Measurements from ENCODE around the gene CYYR1. TPM values are rescaled to one million over a fixed set of nuclear protein-coding genes. Genes with fewer than 3 reads are reported as not detected.

CYYR1 gene
- total RNA-seq, 1 experiment from 2014 or later, result 0.12 TPM

DNA sequence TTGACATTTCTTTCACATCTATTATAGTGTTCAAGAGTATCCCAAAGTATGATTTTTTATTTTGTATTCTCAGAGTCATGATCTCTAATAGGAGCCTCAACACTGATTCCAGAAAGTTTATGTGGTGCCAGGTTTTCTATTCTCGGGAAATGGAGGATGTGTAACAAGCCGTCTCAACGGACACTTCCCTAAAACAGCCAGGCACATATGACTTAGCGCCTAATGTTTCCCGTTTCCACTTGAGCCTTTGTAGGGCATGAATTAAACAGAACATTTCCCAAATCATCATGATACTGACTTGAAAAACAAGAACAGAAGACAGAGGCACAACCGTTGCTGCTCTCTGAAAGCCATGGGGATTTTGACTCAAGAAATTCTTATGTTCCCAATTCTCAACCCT is 8.0 kb downstream of the CYYR1 start:
- H3K27me3 ChIP-seq (ENCODE audit: insufficient read depth, low read length), result no peaks in the 10 kb centered on the region
- DNase-seq (ENCODE audit: low read depth, low spot score), result no peak
- no peaks in the 10 kb centered on the region for H4K20me1 ChIP-seq (ENCODE audit: insufficient read depth)
- RAD21 ChIA-PET (ENCODE audit: low non-redundant PET in 1 of 2, low total read pairs in 2 of 2, uncharacterized antibody in 2 of 2, unreplicated experiment in 2 of 2), result no interaction called here
- H3K9ac ChIP-seq (ENCODE audit: low read length), result no peak overlapping the region
- CTCF ChIA-PET, result no interaction called here
- H3K4me1 ChIP-seq (ENCODE audit: control insufficient read depth in 1 of 2, insufficient read depth in 2 of 2, low read length in 2 of 2), result no peaks in the 10 kb centered on the region
- no peak overlapping the region for H3K4me2 ChIP-seq (ENCODE audit: low read length)
- BruUV-seq (replicated peaks), result no TSS peak
- H3K9me2 ChIP-seq (ENCODE audit: insufficient read depth), result no peaks in the 10 kb centered on the region
- no peak overlapping the region for H3K4me3 ChIP-seq (replicated peaks in 1 of 2; ENCODE audit: low read depth in 1 of 2, low read length in 2 of 2)
- POLR2A ChIA-PET, result no interaction called here
- no peak for ATAC-seq
- no peak overlapping the region for H3K27ac ChIP-seq (ENCODE audit: low read depth, low read length)
- H2AFZ ChIP-seq (ENCODE audit: low read depth, low read length, poor library complexity, severe bottlenecking), result no peak overlapping the region
- intact Hi-C loops (cut with micrococcal nuclease), result no loop called here
- TF ChIP-seq RAD21 (IDR thresholded peaks at IDR 0.05; ENCODE audit: low read depth) (no peak), TCF7L2 (IDR thresholded peaks at IDR 0.05; ENCODE audit: borderline replicate concordance, extremely low read depth, insufficient read depth, insufficient read length) (no peak), EZH2phosphoT487 (IDR thresholded peaks at IDR 0.05; ENCODE audit: borderline replicate concordance) (no peak), SRF (IDR thresholded peaks at IDR 0.05; ENCODE audit: low read depth) (no peak), ELF1 (IDR thresholded peaks at IDR 0.05; ENCODE audit: borderline replicate concordance, low read depth) (no peak), CEBPB (IDR thresholded peaks at IDR 0.05; ENCODE audit: low read depth) (no peak), ZFX (IDR thresholded peaks at IDR 0.05) (no peak), SP1 (IDR thresholded peaks at IDR 0.05; ENCODE audit: low read depth) (no peak), FOSL1 (IDR thresholded peaks at IDR 0.05; ENCODE audit: low read depth) (no peak)
- TF ChIP-seq, protein P1, sequence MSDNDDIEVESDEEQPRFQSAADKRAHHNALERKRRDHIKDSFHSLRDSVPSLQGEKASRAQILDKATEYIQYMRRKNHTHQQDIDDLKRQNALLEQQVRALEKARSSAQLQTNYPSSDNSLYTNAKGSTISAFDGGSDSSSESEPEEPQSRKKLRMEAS (IDR thresholded peaks at IDR 0.05), result no peak
- no peaks in the 10 kb centered on the region for H3K79me2 ChIP-seq (ENCODE audit: insufficient read depth, low read length)
- peaks cover 0 to 4% of the 10 kb centered on the region in 2 experiments; a peak in 1 of 4 replicates for H3K9me3 ChIP-seq (ENCODE audit: control insufficient read depth in 1 of 2, insufficient read depth in 1 of 2, low read depth in 1 of 2, low read length in 2 of 2)
- no peaks in the 10 kb centered on the region for H3K36me3 ChIP-seq (ENCODE audit: control insufficient read depth in 1 of 2, insufficient read depth in 2 of 2, low read length in 2 of 2)

DNA sequence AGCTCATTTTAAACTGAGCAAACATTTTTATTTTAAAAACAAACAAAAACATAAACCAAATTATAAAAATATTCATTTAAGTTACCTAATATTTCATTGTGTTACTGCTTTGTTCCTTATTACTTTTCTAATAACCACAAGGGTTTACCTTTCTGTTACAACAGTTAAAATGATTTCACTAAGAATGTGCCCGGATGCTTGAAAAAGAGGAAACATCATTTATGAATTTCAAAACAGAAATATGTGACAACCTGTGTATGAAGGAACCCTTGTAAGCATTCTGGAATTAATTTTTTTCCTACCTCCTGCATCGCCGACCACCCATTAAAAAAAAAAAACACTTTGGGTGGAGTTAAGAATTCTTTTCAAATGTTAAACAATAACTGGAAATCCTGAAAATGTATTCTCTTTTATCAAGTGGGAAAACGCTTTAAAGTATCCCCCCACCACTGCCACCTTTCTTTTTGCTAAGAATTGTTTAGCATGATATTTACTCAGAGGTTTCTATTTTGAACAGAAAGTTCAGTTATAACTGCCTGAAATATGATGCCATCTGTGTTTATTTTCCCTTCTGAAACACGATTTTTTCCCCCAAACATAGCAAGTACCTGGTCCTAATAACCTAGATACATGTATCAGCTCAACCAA is 9.1 kb downstream of the CYYR1 start:
- DNase-seq (ENCODE audit: low read depth, low spot score) (no peak), ATAC-seq (no peak)
- Histone ChIP-seq H4K20me1 (ENCODE audit: insufficient read depth) (no peaks in the 10 kb centered on the region), H3K36me3 (ENCODE audit: control insufficient read depth in 1 of 2, insufficient read depth in 2 of 2, low read length in 2 of 2) (no peaks in the 10 kb centered on the region), H3K27me3 (ENCODE audit: insufficient read depth, low read length) (no peaks in the 10 kb centered on the region), H3K9me2 (ENCODE audit: insufficient read depth) (no peaks in the 10 kb centered on the region), H3K9ac (ENCODE audit: low read length) (no peak overlapping the region), H3K4me2 (ENCODE audit: low read length) (no peak overlapping the region), H3K4me1 (ENCODE audit: control insufficient read depth in 1 of 2, insufficient read depth in 2 of 2, low read length in 2 of 2) (no peaks in the 10 kb centered on the region), H3K4me3 (replicated peaks in 1 of 2; ENCODE audit: low read depth in 1 of 2, low read length in 2 of 2) (no peak overlapping the region), H3K79me2 (ENCODE audit: insufficient read depth, low read length) (no peaks in the 10 kb centered on the region), H2AFZ (ENCODE audit: low read depth, low read length, poor library complexity, severe bottlenecking) (no peak overlapping the region), H3K9me3 (ENCODE audit: control insufficient read depth in 1 of 2, insufficient read depth in 1 of 2, low read depth in 1 of 2, low read length in 2 of 2) (peaks cover 0 to 4% of the 10 kb centered on the region in 2 experiments; a peak in 1 of 4 replicates), H3K27ac (ENCODE audit: low read depth, low read length) (no peak overlapping the region)
- BruUV-seq (replicated peaks), result no TSS peak
- intact Hi-C loops (cut with micrococcal nuclease), result no loop called here
- POLR2A ChIA-PET, result no interaction called here
- CTCF ChIA-PET, result no interaction called here
- RAD21 ChIA-PET (ENCODE audit: low non-redundant PET in 1 of 2, low total read pairs in 2 of 2, uncharacterized antibody in 2 of 2, unreplicated experiment in 2 of 2), result no interaction called here
- TF ChIP-seq, protein P2, sequence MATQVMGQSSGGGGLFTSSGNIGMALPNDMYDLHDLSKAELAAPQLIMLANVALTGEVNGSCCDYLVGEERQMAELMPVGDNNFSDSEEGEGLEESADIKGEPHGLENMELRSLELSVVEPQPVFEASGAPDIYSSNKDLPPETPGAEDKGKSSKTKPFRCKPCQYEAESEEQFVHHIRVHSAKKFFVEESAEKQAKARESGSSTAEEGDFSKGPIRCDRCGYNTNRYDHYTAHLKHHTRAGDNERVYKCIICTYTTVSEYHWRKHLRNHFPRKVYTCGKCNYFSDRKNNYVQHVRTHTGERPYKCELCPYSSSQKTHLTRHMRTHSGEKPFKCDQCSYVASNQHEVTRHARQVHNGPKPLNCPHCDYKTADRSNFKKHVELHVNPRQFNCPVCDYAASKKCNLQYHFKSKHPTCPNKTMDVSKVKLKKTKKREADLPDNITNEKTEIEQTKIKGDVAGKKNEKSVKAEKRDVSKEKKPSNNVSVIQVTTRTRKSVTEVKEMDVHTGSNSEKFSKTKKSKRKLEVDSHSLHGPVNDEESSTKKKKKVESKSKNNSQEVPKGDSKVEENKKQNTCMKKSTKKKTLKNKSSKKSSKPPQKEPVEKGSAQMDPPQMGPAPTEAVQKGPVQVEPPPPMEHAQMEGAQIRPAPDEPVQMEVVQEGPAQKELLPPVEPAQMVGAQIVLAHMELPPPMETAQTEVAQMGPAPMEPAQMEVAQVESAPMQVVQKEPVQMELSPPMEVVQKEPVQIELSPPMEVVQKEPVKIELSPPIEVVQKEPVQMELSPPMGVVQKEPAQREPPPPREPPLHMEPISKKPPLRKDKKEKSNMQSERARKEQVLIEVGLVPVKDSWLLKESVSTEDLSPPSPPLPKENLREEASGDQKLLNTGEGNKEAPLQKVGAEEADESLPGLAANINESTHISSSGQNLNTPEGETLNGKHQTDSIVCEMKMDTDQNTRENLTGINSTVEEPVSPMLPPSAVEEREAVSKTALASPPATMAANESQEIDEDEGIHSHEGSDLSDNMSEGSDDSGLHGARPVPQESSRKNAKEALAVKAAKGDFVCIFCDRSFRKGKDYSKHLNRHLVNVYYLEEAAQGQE (IDR thresholded peaks at IDR 0.05; ENCODE audit: low read depth), result no peak
- TF ChIP-seq POLR2AphosphoS5 (IDR thresholded peaks at IDR 0.05; ENCODE audit: low read depth, low read length) (no peak), ELF1 (IDR thresholded peaks at IDR 0.05; ENCODE audit: borderline replicate concordance, low read depth) (no peak), SP1 (IDR thresholded peaks at IDR 0.05; ENCODE audit: low read depth) (no peak), EZH2 (IDR thresholded peaks at IDR 0.05) (no peak), EGR1 (IDR thresholded peaks at IDR 0.05; ENCODE audit: low read depth) (no peak), CBX3 (IDR thresholded peaks at IDR 0.05; ENCODE audit: low read depth) (no peak), SIN3A (IDR thresholded peaks at IDR 0.05; ENCODE audit: low read depth) (no peak), ZBTB33 (IDR thresholded peaks at IDR 0.05; ENCODE audit: extremely low read depth, insufficient replicate concordance, low read length) (no peak)
